Measurements from ENCODE around the gene SAMM50.

DNA sequence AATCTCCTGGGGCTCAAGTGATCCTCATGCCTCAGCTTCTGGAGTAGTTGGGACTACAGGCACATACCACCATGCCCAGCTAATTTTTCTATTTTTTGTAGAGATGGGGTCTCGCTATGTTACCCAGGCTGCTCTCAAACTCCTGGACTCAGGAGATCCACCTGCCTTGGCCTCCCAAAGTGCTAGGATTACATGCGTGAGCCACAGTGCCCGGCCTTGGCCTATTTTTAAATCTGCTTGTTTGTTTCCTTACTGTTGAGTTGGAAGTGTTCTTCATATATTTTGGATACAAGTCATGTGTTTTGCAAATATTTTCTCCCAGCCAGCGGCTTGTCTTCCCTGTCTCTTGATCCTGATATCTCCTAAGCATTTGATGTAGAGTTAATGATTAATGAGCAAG lies 73.8 kb downstream of the SAMM50 start:
- TF ChIP-seq CTCF (IDR thresholded peaks at IDR 0.05; ENCODE audit: low read depth, low read length, missing input control) = no peak
- no peak for TF ChIP-seq NR2F2 (IDR thresholded peaks at IDR 0.05)
- TF ChIP-seq RAD21 (IDR thresholded peaks at IDR 0.05) = no peak
- TF ChIP-seq YY1 (IDR thresholded peaks at IDR 0.05) = no peak
- no peak for TF ChIP-seq MAX (IDR thresholded peaks at IDR 0.05)
- no peak for TF ChIP-seq GABPA (IDR thresholded peaks at IDR 0.05 in 1 of 2, conservative IDR thresholded peaks at IDR 0.05 in 1 of 2)
- TF ChIP-seq JUND (IDR thresholded peaks at IDR 0.05) = no peak
- no peak for TF ChIP-seq RXRA (IDR thresholded peaks at IDR 0.05)
- TF ChIP-seq TAF1 (conservative IDR thresholded peaks at IDR 0.05) = no peak
- TF ChIP-seq, protein P1, sequence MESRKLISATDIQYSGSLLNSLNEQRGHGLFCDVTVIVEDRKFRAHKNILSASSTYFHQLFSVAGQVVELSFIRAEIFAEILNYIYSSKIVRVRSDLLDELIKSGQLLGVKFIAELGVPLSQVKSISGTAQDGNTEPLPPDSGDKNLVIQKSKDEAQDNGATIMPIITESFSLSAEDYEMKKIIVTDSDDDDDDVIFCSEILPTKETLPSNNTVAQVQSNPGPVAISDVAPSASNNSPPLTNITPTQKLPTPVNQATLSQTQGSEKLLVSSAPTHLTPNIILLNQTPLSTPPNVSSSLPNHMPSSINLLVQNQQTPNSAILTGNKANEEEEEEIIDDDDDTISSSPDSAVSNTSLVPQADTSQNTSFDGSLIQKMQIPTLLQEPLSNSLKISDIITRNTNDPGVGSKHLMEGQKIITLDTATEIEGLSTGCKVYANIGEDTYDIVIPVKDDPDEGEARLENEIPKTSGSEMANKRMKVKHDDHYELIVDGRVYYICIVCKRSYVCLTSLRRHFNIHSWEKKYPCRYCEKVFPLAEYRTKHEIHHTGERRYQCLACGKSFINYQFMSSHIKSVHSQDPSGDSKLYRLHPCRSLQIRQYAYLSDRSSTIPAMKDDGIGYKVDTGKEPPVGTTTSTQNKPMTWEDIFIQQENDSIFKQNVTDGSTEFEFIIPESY (IDR thresholded peaks at IDR 0.05) = no peak

All from liver (tissue), 3 donors.